GM19023 (cell line): ENCODE data around the gene PTP4A2.
"Not testable (repeated sequence)": the region's sequence is repeated elsewhere in the genome, so short reads cannot be mapped to it uniquely, and the experiment has no call there.

Source experiments
- ATAC-seq: cut with Tn5 transposase; IDR thresholded peaks from one replicate; pipeline ENCODE4 v1.9.1; 2021; ENCODE audit warnings: mild to moderate bottlenecking, moderate library complexity; ENCODE audit not compliant: unreplicated experiment

The PTP4A2 gene

GRCh38 chr1:31926252-31926651 lies 11.9 kb downstream of the PTP4A2 start:
- ATAC-seq: no peak

GRCh38 chr1:31925824-31926223 lies 12.3 kb downstream of the PTP4A2 start:
- not testable (repeated sequence) for ATAC-seq

- no peak for ATAC-seq
These were observed 13.3 kb downstream of the PTP4A2 start for GRCh38 chr1:31924839-31925238.

- no peak for ATAC-seq
These were observed 14.2 kb downstream of the PTP4A2 start for GRCh38 chr1:31923901-31924535.

GRCh38 chr1:31920956-31921355 lies 17.2 kb downstream of the PTP4A2 start:
- no peak for ATAC-seq

GRCh38 chr1:31919591-31919990 lies 18.6 kb downstream of the PTP4A2 start:
- ATAC-seq: no peak

- ATAC-seq: no peak
These were observed 22.7 kb downstream of the PTP4A2 start for GRCh38 chr1:31915438-31915837.

GRCh38 chr1:31913968-31914367 lies 24.2 kb downstream of the PTP4A2 start:
- ATAC-seq: no peak

GRCh38 chr1:31912839-31913239 lies 25.3 kb downstream of the PTP4A2 start:
- ATAC-seq: no peak

GRCh38 chr1:31911994-31912780 lies 26.0 kb downstream of the PTP4A2 start:
- no peak for ATAC-seq

GRCh38 chr1:31910933-31911332 lies 27.2 kb downstream of the PTP4A2 start:
- no peak for ATAC-seq

GRCh38 chr1:31909691-31910090 lies 28.5 kb downstream of the PTP4A2 start:
- no peak for ATAC-seq

- ATAC-seq: no peak
These were observed 31.6 kb downstream of the PTP4A2 start for GRCh38 chr1:31906557-31906956.

GRCh38 chr1:31905681-31906080 lies 32.5 kb downstream of the PTP4A2 start:
- no peak for ATAC-seq

- no peak for ATAC-seq
These were observed 33.1 kb downstream of the PTP4A2 start for GRCh38 chr1:31905093-31905509.

- no peak for ATAC-seq
These were observed 33.7 kb downstream of the PTP4A2 start for GRCh38 chr1:31904339-31905092.

- no peak for ATAC-seq
These were observed 35.7 kb downstream of the PTP4A2 start for GRCh38 chr1:31902510-31902860.

GRCh38 chr1:31901838-31902509 lies 36.2 kb downstream of the PTP4A2 start:
- ATAC-seq: no peak

- no peak for ATAC-seq
These were observed 37.4 kb downstream of the PTP4A2 start for GRCh38 chr1:31900790-31901189.

- no peak for ATAC-seq
These were observed 40.6 kb downstream of the PTP4A2 start for GRCh38 chr1:31897526-31898100.
